ENCODE data around the gene PYY. TPM values are rescaled to one million over a fixed set of nuclear protein-coding genes. Genes with fewer than 3 reads are reported as not detected.
A peak's percentile ranks its signal among the peaks of the same experiment; 100 is the strongest.
"Not testable (repeated sequence)": the region's sequence is repeated elsewhere in the genome, so short reads cannot be mapped to it uniquely, and the experiment has no call there.

PYY gene
- total and polyA plus RNA-seq, 2 donors from 2014 or later = not detected

GRCh38 chr17:43967251-43967875 is 13.6 kb upstream of the PYY start:
- no peak for DNase-seq
- H3K27ac ChIP-seq (ENCODE audit: low read depth in 2 of 2, low read length in 2 of 2) = no peak overlapping the region
- H3K27me3 ChIP-seq (ENCODE audit: control insufficient read depth, insufficient read depth, low read length) = no peaks in the 10 kb centered on the region
- no peak overlapping the region for H3K9ac ChIP-seq (ENCODE audit: low read length in 3 of 3)
- no peak for FAIRE-seq
- H3K9me3 ChIP-seq (ENCODE audit: control insufficient read depth in 2 of 3, insufficient read depth in 1 of 3, low read length in 3 of 3) = no peaks in the 10 kb centered on the region
- H3K36me3 ChIP-seq (ENCODE audit: control insufficient read depth in 2 of 3, insufficient read depth in 3 of 3, low read length in 3 of 3) = no peaks in the 10 kb centered on the region
- H3K4me3 ChIP-seq (ENCODE audit: low read length in 3 of 3) = no peak overlapping the region
- no peaks in the 10 kb centered on the region for H3K4me1 ChIP-seq (ENCODE audit: control insufficient read depth in 2 of 3, insufficient read depth in 2 of 3, low read depth in 1 of 3, low read length in 3 of 3)
- intact Hi-C loops (cut with DNase I) = no loop called here
- no peak for TF ChIP-seq CTCF (IDR thresholded peaks at IDR 0.05; ENCODE audit: borderline replicate concordance, extremely low read depth, insufficient read depth)

GRCh38 chr17:43966276-43966675 is 12.5 kb upstream of the PYY start:
- no peaks in the 10 kb centered on the region for H3K4me1 ChIP-seq (ENCODE audit: control insufficient read depth in 2 of 3, insufficient read depth in 2 of 3, low read depth in 1 of 3, low read length in 3 of 3)
- no peak for TF ChIP-seq CTCF (IDR thresholded peaks at IDR 0.05; ENCODE audit: borderline replicate concordance, extremely low read depth, insufficient read depth)
- DNase-seq (no peak), FAIRE-seq (no peak)
- no peak overlapping the region for H3K4me3 ChIP-seq (ENCODE audit: low read length in 3 of 3)
- H3K9ac ChIP-seq (ENCODE audit: low read length in 3 of 3) = no peak overlapping the region
- no peaks in the 10 kb centered on the region for H3K36me3 ChIP-seq (ENCODE audit: control insufficient read depth in 2 of 3, insufficient read depth in 3 of 3, low read length in 3 of 3)
- intact Hi-C loops (cut with DNase I) = no loop called here
- no peaks in the 10 kb centered on the region for H3K9me3 ChIP-seq (ENCODE audit: control insufficient read depth in 2 of 3, insufficient read depth in 1 of 3, low read length in 3 of 3)
- no peaks in the 10 kb centered on the region for H3K27me3 ChIP-seq (ENCODE audit: control insufficient read depth, insufficient read depth, low read length)
- H3K27ac ChIP-seq (ENCODE audit: low read depth in 2 of 2, low read length in 2 of 2) = no peak overlapping the region

- H3K4me3 ChIP-seq (ENCODE audit: low read length in 3 of 3) = no peak overlapping the region
- H3K27me3 ChIP-seq (ENCODE audit: control insufficient read depth, insufficient read depth, low read length) = no peaks in the 10 kb centered on the region
- no peak overlapping the region for H3K27ac ChIP-seq (ENCODE audit: low read depth in 2 of 2, low read length in 2 of 2)
- no peaks in the 10 kb centered on the region for H3K4me1 ChIP-seq (ENCODE audit: control insufficient read depth in 2 of 3, insufficient read depth in 2 of 3, low read depth in 1 of 3, low read length in 3 of 3)
- no peak for FAIRE-seq
- H3K9me3 ChIP-seq (ENCODE audit: control insufficient read depth in 2 of 3, insufficient read depth in 1 of 3, low read length in 3 of 3) = no peaks in the 10 kb centered on the region
- peak in 1 of 5 donors; percentile 42 for DNase-seq
- no peak for TF ChIP-seq CTCF (IDR thresholded peaks at IDR 0.05; ENCODE audit: borderline replicate concordance, extremely low read depth, insufficient read depth)
- no peak overlapping the region for H3K9ac ChIP-seq (ENCODE audit: low read length in 3 of 3)
- no peaks in the 10 kb centered on the region for H3K36me3 ChIP-seq (ENCODE audit: control insufficient read depth in 2 of 3, insufficient read depth in 3 of 3, low read length in 3 of 3)
- intact Hi-C loops (cut with DNase I) = no loop called here
These were observed 8.7 kb upstream of the PYY start for GRCh38 chr17:43962479-43962878.

- no peak for TF ChIP-seq CTCF (IDR thresholded peaks at IDR 0.05; ENCODE audit: borderline replicate concordance, extremely low read depth, insufficient read depth)
- no peak overlapping the region for H3K27ac ChIP-seq (ENCODE audit: low read depth in 2 of 2, low read length in 2 of 2)
- no peaks in the 10 kb centered on the region for H3K36me3 ChIP-seq (ENCODE audit: control insufficient read depth in 2 of 3, insufficient read depth in 3 of 3, low read length in 3 of 3)
- intact Hi-C loops (cut with DNase I) = no loop called here
- H3K9me3 ChIP-seq (ENCODE audit: control insufficient read depth in 2 of 3, insufficient read depth in 1 of 3, low read length in 3 of 3) = no peaks in the 10 kb centered on the region
- H3K27me3 ChIP-seq (ENCODE audit: control insufficient read depth, insufficient read depth, low read length) = no peaks in the 10 kb centered on the region
- H3K4me3 ChIP-seq (ENCODE audit: low read length in 3 of 3) = no peak overlapping the region
- no peaks in the 10 kb centered on the region for H3K4me1 ChIP-seq (ENCODE audit: control insufficient read depth in 2 of 3, insufficient read depth in 2 of 3, low read depth in 1 of 3, low read length in 3 of 3)
- H3K9ac ChIP-seq (ENCODE audit: low read length in 3 of 3) = no peak overlapping the region
- DNase-seq (no peak), FAIRE-seq (no peak)
These were observed 8.2 kb upstream of the PYY start for GRCh38 chr17:43961954-43962353.

- H3K27ac ChIP-seq (ENCODE audit: low read depth in 2 of 2, low read length in 2 of 2); H3K36me3 ChIP-seq (ENCODE audit: control insufficient read depth in 2 of 3, insufficient read depth in 3 of 3, low read length in 3 of 3); H3K9me3 ChIP-seq (ENCODE audit: control insufficient read depth in 2 of 3, insufficient read depth in 1 of 3, low read length in 3 of 3); H3K4me1 ChIP-seq (ENCODE audit: control insufficient read depth in 2 of 3, insufficient read depth in 2 of 3, low read depth in 1 of 3, low read length in 3 of 3); H3K4me3 ChIP-seq (ENCODE audit: low read length in 3 of 3); FAIRE-seq; H3K9ac ChIP-seq (ENCODE audit: low read length in 3 of 3); DNase-seq; H3K27me3 ChIP-seq (ENCODE audit: control insufficient read depth, insufficient read depth, low read length); intact Hi-C loops (cut with DNase I): not testable (repeated sequence)
These were observed 7.6 kb upstream of the PYY start for GRCh38 chr17:43961292-43961691.
